GM19240 (cell line): ENCODE measurements around the gene UBE2B.
"Not testable (repeated sequence)": the region's sequence is repeated elsewhere in the genome, so short reads cannot be mapped to it uniquely, and the experiment has no call there.

ENCODE experiments used
- DNase-seq: peaks from one replicate; pipeline ENCODE4 v3.0.0; 2011; ENCODE audit warnings: low spot score; ENCODE audit not compliant: insufficient read length

Gene UBE2B

GRCh38 chr5:134398609-134399155, 27.3 kb downstream of the UBE2B start:
- no peak for DNase-seq

- no peak for DNase-seq
Observed at GRCh38 chr5:134403951-134404350, 32.6 kb downstream of the UBE2B start.

GRCh38 chr5:134406390-134406789, 35.0 kb downstream of the UBE2B start:
- no peak for DNase-seq

GRCh38 chr5:134409321-134409720, 38.0 kb downstream of the UBE2B start:
- DNase-seq: no peak

GRCh38 chr5:134410822-134411221, 39.5 kb downstream of the UBE2B start:
- DNase-seq: no peak

- no peak for DNase-seq
Observed at GRCh38 chr5:134411228-134411545, 39.8 kb downstream of the UBE2B start.

- peak; percentile 94 for DNase-seq
Observed at GRCh38 chr5:134411546-134412266, 40.3 kb downstream of the UBE2B start, which contains the start of gene CDKN2AIPNL. Gene CDKN2AIPNL (minus strand): TSS chr5:134411881. CDS start chr5:134411854, 27 bp downstream.

GRCh38 chr5:134413046-134413445, 41.7 kb downstream of the UBE2B start:
- no peak for DNase-seq

GRCh38 chr5:134417707-134418106, 46.3 kb downstream of the UBE2B start:
- DNase-seq: no peak

- no peak for DNase-seq
Observed at GRCh38 chr5:134418958-134419357, 47.6 kb downstream of the UBE2B start.

GRCh38 chr5:134420343-134420742, 49.0 kb downstream of the UBE2B start:
- no peak for DNase-seq

- not testable (repeated sequence) for DNase-seq
Observed at GRCh38 chr5:134421038-134421437, 49.7 kb downstream of the UBE2B start.

- no peak for DNase-seq
Observed at GRCh38 chr5:134422791-134423365, 51.5 kb downstream of the UBE2B start.

GRCh38 chr5:134423376-134423775, 52.0 kb downstream of the UBE2B start:
- DNase-seq: no peak

- DNase-seq: no peak
Observed at GRCh38 chr5:134426361-134426760, 55.0 kb downstream of the UBE2B start.

- DNase-seq: no peak
Observed at GRCh38 chr5:134427540-134428041, 56.2 kb downstream of the UBE2B start.

GRCh38 chr5:134430001-134430569, 58.7 kb downstream of the UBE2B start:
- no peak for DNase-seq

GRCh38 chr5:134432174-134432573, 60.8 kb downstream of the UBE2B start:
- DNase-seq: no peak

GRCh38 chr5:134432677-134433359, 61.4 kb downstream of the UBE2B start:
- no peak for DNase-seq

- DNase-seq: no peak
Observed at GRCh38 chr5:134435560-134435959, 64.2 kb downstream of the UBE2B start.

- DNase-seq: peak; percentile 27
Observed at GRCh38 chr5:134436523-134437339, 65.4 kb downstream of the UBE2B start.
